ENCODE measurements around the gene SGSM2. TPM values are rescaled to one million over a fixed set of nuclear protein-coding genes. Genes with fewer than 3 reads are reported as not detected.

SGSM2 gene
- total RNA-seq, 1 donor from 2014 or later = 35.6 TPM

- no peak for DNase-seq (ENCODE audit: low spot score)
Measured at GRCh38 chr17:2366747-2367494, 29.6 kb downstream of the SGSM2 start.

- DNase-seq (ENCODE audit: low spot score) = no peak
Measured at GRCh38 chr17:2368359-2368758, 31.1 kb downstream of the SGSM2 start.

DNA sequence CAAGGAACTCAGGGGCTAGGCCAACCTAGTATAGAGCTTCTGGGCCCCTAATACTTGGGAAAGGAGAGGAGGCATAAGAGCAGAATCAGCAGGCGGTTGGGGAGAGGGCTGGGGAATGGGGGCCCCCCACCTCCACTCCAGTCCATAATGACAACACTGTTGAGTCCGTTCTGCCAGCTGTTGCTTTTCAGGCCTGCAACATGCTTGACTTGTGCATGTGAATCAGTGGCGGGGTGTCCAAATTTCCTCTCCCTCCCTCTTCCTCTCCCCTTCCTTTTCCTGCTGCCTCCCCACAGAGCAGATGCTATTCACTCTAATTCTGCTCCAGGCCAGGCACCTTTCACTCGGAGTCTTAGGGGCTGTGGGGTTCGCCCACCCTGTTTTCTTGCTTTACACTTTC lies 31.7 kb downstream of the SGSM2 start:
- DNase-seq (ENCODE audit: low spot score) = no peak

DNA sequence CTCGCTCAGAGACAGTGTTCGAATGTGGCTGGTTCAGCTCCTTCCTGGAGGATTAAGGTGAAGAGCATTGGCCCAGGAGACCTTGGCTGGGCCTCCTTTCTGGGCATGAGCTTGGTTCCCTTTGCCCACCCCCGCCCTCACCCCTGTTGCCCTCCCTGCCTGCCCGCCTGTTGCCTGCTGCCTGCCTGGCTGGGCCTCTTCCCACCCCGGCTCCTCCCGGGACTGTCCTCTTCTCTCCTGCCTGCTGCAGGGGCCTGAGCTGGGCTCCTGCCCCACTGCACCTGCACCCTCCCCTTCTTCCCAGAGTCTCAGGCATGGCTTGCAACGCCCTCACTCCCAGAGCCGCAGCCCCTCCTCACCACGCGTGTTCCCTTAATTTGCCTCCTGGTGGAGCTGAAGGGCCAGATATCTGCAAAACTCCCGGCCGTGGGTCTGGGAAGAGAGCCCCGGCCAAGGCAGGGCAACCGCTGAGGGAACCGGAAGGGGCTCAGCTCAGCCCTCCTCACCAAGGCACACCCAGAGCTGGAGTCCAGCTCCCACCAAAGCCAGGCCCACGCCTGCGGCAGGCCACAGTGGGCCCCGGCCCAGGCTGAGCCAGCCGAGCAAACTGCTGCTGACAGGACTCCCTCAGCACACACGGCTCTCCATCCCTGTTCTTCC lies 32.4 kb downstream of the SGSM2 start:
- no peak for DNase-seq (ENCODE audit: low spot score)

- no peak for DNase-seq (ENCODE audit: low spot score)
Measured at GRCh38 chr17:2370211-2370589, 32.9 kb downstream of the SGSM2 start.

DNA sequence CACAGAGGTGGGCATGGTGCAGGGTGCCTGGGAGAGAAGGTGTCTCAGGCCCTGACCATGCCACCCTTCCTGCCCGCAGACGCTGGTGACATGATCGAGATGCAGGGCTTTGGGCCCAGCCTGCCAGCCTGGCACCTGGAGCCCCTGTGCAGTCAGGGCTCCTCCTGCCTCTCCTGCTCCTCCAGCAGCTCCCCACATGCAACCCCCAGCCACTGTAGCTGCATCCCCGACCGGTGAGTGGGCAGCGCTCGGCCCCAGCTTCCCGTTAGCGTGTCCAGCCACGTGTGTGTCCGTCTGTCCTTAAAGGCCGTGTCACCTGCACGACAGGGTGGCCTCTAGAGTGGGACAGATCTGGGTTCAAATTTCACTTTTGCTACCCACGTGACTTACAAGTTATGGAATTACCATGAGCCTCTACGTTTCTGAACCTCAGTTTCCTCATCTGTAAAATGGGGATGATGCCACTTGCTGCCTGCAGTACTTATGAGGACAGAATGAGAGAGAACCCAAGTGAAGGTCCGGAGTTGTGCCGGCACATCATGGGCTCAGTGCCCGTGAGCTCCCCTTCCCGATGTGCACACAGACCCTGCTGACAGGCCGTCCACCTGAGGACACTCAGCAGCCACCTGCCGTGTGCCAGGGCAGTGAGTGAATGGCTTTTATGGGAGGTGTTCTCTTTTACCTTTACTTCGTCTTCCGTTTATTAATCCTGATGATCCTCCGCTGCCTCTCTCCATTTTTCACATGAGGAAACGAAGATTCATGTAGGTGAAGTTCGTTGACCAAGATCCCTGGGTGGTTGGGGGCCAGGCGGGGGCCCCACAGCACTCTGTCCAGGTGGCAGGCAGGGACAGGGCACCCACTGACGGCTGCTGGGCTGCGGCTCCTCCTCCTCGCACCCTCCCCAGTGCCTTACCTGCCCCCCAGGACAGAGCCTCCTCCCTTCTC lies 34.2 kb downstream of the SGSM2 start:
- DNase-seq (ENCODE audit: low spot score) = no peak

- no peak for DNase-seq (ENCODE audit: low spot score)
Measured at GRCh38 chr17:2372180-2372579, 34.9 kb downstream of the SGSM2 start.

DNA sequence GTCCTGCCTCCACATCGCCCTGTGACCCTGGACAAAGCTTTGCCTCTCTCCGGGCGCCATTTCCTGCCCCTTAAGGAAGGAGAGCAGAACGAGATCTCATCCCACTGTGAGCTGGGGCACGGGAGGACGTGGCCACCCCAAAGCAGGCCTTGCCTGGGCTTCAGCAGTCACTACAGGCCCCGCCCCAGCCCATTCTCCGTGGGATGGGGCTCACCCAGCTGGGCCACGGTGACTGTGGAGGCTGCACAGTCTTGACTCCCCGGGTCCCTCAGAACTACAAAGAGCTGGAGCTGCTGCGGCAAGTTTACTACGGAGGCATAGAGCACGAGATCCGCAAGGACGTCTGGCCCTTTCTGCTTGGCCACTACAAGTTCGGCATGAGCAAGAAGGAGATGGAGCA lies 35.4 kb downstream of the SGSM2 start:
- DNase-seq (ENCODE audit: low spot score) = no peak

- no peak for DNase-seq (ENCODE audit: low spot score)
Measured at GRCh38 chr17:2373179-2373578, 35.9 kb downstream of the SGSM2 start.

GRCh38 chr17:2374549-2375285 lies 37.4 kb downstream of the SGSM2 start:
- no peak for DNase-seq (ENCODE audit: low spot score)

GRCh38 chr17:2375406-2375805 lies 38.1 kb downstream of the SGSM2 start:
- DNase-seq (ENCODE audit: low spot score) = no peak

DNA sequence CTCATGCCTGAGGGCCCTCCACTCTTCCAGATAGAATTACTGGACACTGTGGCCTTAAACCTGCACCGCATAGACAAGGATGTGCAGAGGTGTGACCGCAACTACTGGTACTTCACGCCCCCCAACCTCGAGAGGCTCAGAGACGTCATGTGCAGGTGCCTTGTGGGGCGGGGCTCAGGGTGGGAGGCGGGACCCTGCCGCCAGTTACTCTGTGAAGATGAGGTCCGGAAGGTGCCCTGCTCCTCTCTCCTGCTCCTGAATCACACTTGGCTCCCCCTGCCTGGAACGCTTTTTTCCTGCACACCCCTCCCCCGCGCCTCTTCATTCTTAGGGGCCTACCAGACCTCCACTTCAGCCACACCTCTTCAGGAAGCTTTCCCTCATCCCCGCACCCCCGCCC lies 38.8 kb downstream of the SGSM2 start:
- no peak for DNase-seq (ENCODE audit: low spot score)

DNA sequence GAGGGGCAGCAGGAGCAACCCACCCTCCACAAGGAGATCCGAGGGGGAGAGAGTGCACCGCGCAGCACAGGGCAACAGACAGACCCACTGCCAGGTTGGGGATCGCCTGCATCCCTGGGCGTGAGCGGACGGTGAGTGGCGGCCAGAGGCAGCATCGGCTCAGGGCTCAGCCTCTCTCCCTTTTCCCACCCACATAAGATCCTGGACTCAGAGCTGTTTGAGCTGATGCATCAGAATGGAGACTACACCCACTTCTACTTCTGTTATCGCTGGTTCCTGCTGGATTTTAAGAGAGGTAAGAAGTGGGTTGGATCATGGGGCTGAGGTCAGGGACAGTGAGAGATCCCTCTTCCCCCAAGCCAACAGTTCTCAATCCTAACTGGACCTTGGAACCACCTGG lies 40.4 kb downstream of the SGSM2 start:
- DNase-seq (ENCODE audit: low spot score) = no peak

- no peak for DNase-seq (ENCODE audit: low spot score)
Measured at GRCh38 chr17:2378905-2379304, 41.6 kb downstream of the SGSM2 start.

GRCh38 chr17:2379489-2380225 lies 42.4 kb downstream of the SGSM2 start:
- DNase-seq (ENCODE audit: low spot score) = no peak

GRCh38 chr17:2380226-2380922 lies 43.1 kb downstream of the SGSM2 start:
- no peak for DNase-seq (ENCODE audit: low spot score)

DNA sequence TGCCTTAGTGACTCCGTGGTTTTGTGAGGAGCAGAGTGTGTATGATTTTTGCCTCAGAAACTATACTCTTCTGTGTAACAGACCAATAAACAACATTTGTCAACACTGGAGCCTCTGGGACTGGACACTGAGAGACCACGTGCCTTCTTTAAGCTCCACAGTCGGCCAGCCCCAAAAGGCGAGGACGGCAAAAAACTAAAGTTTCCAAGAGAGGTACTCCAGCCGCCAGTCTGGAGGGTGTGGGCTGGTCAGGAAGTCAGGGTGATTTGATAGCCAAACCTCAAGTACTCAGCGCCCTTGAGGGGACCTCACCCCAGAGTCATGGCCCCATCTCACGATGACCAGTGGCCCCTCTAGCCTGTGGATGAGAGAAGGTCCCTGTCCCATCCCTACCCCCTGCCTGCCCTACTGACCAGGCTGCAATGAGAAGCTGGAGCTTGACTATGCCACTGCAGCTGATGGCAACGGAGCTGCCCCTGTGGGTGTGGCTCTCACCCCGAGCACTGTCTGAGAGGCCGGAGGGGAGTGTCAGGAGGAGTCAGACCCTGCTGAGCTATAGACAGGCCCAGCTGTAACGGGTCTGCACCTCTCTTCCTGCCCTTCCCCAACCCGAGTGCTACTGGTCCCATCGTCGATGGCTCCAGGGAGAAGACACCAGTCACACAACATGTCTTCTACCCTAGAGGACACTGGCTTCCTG lies 43.8 kb downstream of the SGSM2 start:
- no peak for DNase-seq (ENCODE audit: low spot score)

DNA sequence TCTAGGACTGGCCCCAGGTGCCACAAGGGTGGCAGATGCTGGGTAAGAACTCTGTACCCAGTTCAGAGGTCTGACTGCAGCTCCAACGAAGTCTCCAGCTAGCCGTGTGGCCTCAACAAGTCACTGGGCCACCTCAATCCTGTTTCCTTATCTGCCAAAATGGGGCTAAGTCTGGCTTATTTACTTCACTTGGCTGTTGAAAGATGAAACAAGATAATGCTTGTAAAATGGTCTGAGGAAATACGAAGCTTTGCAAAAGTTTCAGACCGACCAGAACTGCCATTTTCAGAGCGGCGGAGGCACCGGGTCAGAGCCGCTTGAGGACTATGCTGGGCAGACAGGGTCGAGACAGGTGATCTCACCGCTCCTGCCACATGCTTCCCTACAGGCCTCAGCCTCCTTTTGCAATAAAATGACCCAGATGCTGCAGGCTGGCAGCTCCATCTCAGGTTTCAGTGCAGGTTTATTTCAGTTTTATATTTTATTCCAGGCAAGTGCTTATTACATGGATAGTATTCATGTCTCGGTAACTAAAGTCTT lies 46.4 kb downstream of the SGSM2 start:
- no peak for DNase-seq (ENCODE audit: low spot score)

All from mesenteric fat pad (tissue), 1 donor.